HL-60 (cell line): ENCODE measurements around the gene PPIL6.

Experiments used
- DNase-seq, 2 experiments: peaks; one replicate each; pipeline ENCODE4 v3.0.0-alpha.2; 2010 to 2020; ENCODE audit warnings: low read depth in 1 of 2, low spot score in 1 of 2
- H3K27ac ChIP-seq: fragments of 250-450 bp; sonication (Bioruptor Pico); replicated peaks from 2 replicates; pipeline ENCODE4 v1.5.1; 2020; ENCODE audit warnings: mild to moderate bottlenecking, moderate library complexity
- H3K27me3 ChIP-seq: fragments of 250-450 bp; sonication (Bioruptor Pico); 2 replicates; pipeline ENCODE4 v1.5.1; 2021; ENCODE audit warnings: mild to moderate bottlenecking, moderate library complexity; ENCODE audit not compliant: insufficient read depth, poor library complexity, severe bottlenecking
- H3K4me3 ChIP-seq: replicated peaks from 2 replicates; pipeline ENCODE4 v1.5.1; 2011; ENCODE audit warnings: mild to moderate bottlenecking, control low read depth, low read length; ENCODE audit not compliant: insufficient read depth
- GABPA ChIP-seq: IDR thresholded peaks from 2 replicates; pipeline ENCODE4 v1.6.1; 2012; ENCODE audit warnings: low read depth
- POLR2AphosphoS5 ChIP-seq: IDR thresholded peaks from 2 replicates; pipeline ENCODE4 v1.6.1; 2012; ENCODE audit warnings: low read depth
- SPI1 ChIP-seq: IDR thresholded peaks from 2 replicates; pipeline ENCODE4 v1.6.1; 2012; ENCODE audit warnings: low read depth, mild to moderate bottlenecking, borderline replicate concordance
- TF ChIP-seq, protein P1 (sequence below): IDR thresholded peaks from 2 replicates; pipeline ENCODE4 v1.6.1; 2012; ENCODE audit warnings: low read depth; ENCODE audit not compliant: insufficient replicate concordance
- TF ChIP-seq, protein P2 (sequence below): IDR thresholded peaks from one replicate; pipeline ENCODE4 v1.5.1; 2011; ENCODE audit warnings: low read length, control low read depth, inconsistent platforms; ENCODE audit not compliant: insufficient read depth

PPIL6 gene

DNA sequence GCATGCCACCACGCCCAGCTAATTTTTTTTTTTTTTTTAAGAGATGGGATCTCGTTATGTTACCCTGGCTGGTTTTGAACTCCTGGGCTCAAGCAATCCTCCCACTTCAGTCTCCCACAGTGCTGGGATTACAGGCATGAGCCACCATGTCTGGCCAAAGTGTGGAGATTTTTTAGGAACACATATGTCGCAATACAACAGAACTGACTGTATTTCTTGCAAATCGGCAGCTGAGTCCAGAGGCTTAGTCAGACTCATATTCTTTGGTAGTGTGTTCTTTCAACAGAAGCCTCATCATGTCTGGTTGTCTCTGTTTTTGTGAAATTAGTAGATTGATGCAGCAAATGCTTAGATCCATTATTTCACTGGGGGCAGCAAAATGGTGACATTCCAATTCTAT, 34.2 kb downstream of the PPIL6 start:
- Histone ChIP-seq H3K27me3 (no peaks in the 10 kb centered on the region), H3K4me3 (no peak overlapping the region), H3K27ac (no peak overlapping the region)
- peak in 1 of 2 experiments; percentile 33 for DNase-seq
- TF ChIP-seq, protein P1, sequence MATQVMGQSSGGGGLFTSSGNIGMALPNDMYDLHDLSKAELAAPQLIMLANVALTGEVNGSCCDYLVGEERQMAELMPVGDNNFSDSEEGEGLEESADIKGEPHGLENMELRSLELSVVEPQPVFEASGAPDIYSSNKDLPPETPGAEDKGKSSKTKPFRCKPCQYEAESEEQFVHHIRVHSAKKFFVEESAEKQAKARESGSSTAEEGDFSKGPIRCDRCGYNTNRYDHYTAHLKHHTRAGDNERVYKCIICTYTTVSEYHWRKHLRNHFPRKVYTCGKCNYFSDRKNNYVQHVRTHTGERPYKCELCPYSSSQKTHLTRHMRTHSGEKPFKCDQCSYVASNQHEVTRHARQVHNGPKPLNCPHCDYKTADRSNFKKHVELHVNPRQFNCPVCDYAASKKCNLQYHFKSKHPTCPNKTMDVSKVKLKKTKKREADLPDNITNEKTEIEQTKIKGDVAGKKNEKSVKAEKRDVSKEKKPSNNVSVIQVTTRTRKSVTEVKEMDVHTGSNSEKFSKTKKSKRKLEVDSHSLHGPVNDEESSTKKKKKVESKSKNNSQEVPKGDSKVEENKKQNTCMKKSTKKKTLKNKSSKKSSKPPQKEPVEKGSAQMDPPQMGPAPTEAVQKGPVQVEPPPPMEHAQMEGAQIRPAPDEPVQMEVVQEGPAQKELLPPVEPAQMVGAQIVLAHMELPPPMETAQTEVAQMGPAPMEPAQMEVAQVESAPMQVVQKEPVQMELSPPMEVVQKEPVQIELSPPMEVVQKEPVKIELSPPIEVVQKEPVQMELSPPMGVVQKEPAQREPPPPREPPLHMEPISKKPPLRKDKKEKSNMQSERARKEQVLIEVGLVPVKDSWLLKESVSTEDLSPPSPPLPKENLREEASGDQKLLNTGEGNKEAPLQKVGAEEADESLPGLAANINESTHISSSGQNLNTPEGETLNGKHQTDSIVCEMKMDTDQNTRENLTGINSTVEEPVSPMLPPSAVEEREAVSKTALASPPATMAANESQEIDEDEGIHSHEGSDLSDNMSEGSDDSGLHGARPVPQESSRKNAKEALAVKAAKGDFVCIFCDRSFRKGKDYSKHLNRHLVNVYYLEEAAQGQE = no peak
- TF ChIP-seq POLR2AphosphoS5 (no peak), SPI1 (no peak), GABPA (no peak)
- TF ChIP-seq, protein P2, sequence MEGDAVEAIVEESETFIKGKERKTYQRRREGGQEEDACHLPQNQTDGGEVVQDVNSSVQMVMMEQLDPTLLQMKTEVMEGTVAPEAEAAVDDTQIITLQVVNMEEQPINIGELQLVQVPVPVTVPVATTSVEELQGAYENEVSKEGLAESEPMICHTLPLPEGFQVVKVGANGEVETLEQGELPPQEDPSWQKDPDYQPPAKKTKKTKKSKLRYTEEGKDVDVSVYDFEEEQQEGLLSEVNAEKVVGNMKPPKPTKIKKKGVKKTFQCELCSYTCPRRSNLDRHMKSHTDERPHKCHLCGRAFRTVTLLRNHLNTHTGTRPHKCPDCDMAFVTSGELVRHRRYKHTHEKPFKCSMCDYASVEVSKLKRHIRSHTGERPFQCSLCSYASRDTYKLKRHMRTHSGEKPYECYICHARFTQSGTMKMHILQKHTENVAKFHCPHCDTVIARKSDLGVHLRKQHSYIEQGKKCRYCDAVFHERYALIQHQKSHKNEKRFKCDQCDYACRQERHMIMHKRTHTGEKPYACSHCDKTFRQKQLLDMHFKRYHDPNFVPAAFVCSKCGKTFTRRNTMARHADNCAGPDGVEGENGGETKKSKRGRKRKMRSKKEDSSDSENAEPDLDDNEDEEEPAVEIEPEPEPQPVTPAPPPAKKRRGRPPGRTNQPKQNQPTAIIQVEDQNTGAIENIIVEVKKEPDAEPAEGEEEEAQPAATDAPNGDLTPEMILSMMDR = no peak

DNA sequence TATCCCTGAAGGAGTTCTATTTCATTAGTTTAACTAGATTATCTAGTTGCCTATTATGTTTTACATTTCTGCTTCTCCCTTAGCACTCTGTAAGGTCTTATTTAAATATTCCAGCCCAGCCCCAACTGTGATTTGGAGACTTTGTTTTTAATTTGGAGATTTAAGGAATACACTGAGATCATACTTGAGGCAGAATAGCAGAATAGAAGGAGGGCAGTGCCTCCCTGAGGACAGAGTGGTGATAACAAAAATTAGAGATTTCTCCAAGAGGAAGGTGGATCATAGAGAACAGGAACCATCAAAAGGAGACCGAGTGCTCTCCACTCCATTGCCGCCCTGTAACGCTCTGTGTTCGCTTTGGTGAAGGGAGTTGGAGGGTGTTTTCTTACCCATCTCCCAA, 43.4 kb downstream of the PPIL6 start:
- Histone ChIP-seq H3K27ac (no peak overlapping the region), H3K27me3 (no peaks in the 10 kb centered on the region), H3K4me3 (no peak overlapping the region)
- TF ChIP-seq, protein P1 = no peak
- TF ChIP-seq SPI1 (no peak), POLR2AphosphoS5 (no peak), GABPA (no peak)
- DNase-seq = peak in 1 of 2 experiments; percentile 16

DNA sequence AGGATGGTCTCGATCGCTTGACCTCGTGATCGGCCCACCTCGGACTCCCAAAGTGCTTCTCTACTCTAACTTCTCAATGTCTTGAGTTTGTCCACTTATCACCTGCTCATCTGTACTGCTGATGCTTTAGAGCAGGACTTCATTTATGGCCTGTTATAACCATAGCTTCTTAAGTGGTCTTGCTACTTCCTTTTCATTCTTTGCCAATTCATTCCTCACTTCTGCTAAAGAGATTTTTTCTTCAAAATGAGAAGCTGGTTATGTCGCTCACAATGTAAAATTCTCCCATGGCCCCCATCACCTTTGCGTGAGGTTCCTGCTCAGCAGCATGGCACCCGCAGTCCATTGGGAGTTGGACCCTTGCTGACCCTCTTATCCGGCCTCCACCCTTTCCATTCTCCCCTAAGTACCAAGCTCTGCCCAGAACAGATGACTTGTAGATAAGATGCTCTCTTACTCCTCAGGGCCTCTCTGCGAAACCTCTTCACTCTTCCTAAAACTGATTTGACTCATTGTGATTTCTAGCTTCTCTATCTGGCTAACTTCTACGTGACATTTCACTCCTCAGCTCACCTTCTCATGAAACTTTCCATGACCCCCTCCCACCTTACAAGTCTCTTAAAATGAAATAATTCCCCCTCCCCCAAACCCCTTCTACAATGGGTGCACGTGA, 44.2 kb downstream of the PPIL6 start:
- Histone ChIP-seq H3K27ac (no peak overlapping the region), H3K27me3 (no peaks in the 10 kb centered on the region), H3K4me3 (no peak overlapping the region)
- TF ChIP-seq, protein P2 = no peak
- TF ChIP-seq POLR2AphosphoS5 = no peak
- TF ChIP-seq, protein P1 = no peak
- no peak for DNase-seq
